ENCODE results near the gene IL1RAP. TPM values are rescaled to one million over a fixed set of nuclear protein-coding genes. Genes with fewer than 3 reads are reported as not detected.

The IL1RAP gene
- total and polyA plus RNA-seq, 12 donors: 2.1 to 11.9 (median 7.6) TPM

DNA sequence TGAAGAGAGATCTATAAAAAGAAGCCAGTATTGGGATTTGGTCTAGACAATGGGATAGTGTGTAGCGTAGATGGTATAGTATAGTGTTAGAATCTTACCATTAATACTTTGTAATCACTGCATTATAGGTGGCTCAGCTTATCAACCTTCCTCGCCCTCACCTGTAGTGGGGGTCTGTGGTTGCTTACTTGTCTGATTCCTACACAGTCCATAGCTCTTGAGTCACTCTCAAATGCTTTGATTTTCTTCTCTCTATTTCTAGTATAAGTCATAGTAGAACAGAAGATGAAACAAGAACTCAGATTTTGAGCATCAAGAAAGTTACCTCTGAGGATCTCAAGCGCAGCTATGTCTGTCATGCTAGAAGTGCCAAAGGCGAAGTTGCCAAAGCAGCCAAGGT, 115.2 kb downstream of the IL1RAP start:
- Histone ChIP-seq H3K27ac (no peak overlapping the region), H3K4me1 (no peaks in the 10 kb centered on the region), H3K9me3 (no peaks in the 10 kb centered on the region), H3K27me3 (no peaks in the 10 kb centered on the region), H3K36me3 (peaks cover 0 to 55% (median 6%) of the 10 kb centered on the region in 9 donors), H3K4me3 (no peak overlapping the region)
- ATAC-seq (no peak), DNase-seq (no peak)
- WGBS, 2 donors: 96 to 97% methylated on average over 4 of the region's 4 CpGs
- TF ChIP-seq, protein P1, sequence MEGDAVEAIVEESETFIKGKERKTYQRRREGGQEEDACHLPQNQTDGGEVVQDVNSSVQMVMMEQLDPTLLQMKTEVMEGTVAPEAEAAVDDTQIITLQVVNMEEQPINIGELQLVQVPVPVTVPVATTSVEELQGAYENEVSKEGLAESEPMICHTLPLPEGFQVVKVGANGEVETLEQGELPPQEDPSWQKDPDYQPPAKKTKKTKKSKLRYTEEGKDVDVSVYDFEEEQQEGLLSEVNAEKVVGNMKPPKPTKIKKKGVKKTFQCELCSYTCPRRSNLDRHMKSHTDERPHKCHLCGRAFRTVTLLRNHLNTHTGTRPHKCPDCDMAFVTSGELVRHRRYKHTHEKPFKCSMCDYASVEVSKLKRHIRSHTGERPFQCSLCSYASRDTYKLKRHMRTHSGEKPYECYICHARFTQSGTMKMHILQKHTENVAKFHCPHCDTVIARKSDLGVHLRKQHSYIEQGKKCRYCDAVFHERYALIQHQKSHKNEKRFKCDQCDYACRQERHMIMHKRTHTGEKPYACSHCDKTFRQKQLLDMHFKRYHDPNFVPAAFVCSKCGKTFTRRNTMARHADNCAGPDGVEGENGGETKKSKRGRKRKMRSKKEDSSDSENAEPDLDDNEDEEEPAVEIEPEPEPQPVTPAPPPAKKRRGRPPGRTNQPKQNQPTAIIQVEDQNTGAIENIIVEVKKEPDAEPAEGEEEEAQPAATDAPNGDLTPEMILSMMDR (IDR thresholded peaks at IDR 0.05): no peak
- intact Hi-C loops (cut with DNase I): no loop called here

DNA sequence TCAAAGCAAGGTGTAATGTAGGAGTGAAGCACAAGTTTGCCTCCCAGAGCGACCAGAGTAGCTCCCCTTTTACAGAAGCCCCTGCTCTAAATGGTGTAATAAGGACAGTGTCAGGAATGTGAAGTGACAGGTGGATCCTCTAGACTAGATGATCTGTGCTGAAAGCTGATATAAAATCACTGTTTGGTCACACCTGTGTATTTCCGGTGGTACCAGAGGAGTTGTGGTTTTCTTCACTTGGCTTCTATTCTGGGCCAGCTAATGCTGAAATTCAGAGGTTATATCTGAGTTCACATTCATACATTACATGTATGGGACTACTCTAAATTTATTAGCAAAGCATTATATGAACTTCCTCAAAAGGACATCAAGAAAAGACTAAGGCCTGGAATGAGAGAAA, 117.4 kb downstream of the IL1RAP start:
- no peak overlapping the region for H3K4me3 ChIP-seq
- TF ChIP-seq, protein P1 (IDR thresholded peaks at IDR 0.05): no peak
- intact Hi-C loops (cut with DNase I): no loop called here
- 90 to 91% methylated on average over 2 of the region's 2 CpGs for WGBS, 2 donors
- no peaks in the 10 kb centered on the region for H3K4me1 ChIP-seq
- peaks cover 0 to 48% (median 6%) of the 10 kb centered on the region in 9 donors for H3K36me3 ChIP-seq
- no peak overlapping the region for H3K27ac ChIP-seq
- no peaks in the 10 kb centered on the region for H3K27me3 ChIP-seq
- ATAC-seq: no peak
- no peaks in the 10 kb centered on the region for H3K9me3 ChIP-seq
- no peak for DNase-seq

DNA sequence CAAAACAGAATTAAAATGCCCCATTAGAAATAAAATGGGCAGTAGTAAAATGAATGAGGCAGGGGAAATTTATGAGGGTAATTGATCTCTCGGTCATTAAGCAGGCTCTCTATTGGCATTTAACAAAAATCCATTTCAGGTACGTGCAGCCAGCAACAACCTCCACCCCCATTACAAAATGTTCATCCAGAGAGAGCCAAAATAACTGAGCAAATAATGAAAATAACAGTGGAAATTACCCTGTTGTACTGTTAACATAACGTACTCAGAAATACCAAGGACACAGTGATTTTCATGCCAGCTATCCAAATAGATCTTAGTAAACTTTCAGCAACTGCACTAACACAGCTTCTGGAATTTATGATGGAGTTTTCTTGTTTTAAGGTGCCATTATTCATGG, 127.7 kb downstream of the IL1RAP start:
- ATAC-seq (no peak), DNase-seq (no peak)
- Histone ChIP-seq H3K4me3 (no peak overlapping the region), H3K36me3 (peaks cover 0 to 21% (median 0%) of the 10 kb centered on the region in 9 donors), H3K27ac (no peak overlapping the region), H3K4me1 (no peaks in the 10 kb centered on the region), H3K27me3 (no peaks in the 10 kb centered on the region), H3K9me3 (no peaks in the 10 kb centered on the region)
- WGBS, 2 donors: 92 to 93% methylated on average over 3 of the region's 3 CpGs
- intact Hi-C loops (cut with DNase I): no loop called here
- TF ChIP-seq, protein P1 (IDR thresholded peaks at IDR 0.05): no peak

DNA sequence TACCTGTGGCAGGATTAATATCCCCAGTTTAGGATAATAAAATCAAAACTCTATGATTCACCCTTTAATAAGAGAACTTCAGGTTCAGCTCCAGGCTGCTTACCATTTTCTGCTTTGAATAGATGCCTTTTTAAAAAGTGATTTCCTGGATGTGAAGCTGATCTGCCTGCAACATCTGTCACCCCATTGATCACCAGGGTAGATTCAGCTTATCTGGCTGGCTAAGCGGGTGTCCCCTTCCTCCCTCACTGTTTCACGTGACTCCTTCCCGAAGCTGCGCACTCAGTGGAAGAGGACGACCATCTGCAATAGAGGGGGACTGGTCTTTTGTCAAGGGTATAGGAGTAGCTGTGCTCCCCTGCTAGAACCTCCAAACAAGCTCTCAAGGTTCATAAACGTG, 128.1 kb downstream of the IL1RAP start:
- intact Hi-C loops (cut with DNase I): no loop called here
- no peak overlapping the region for H3K27ac ChIP-seq
- no peaks in the 10 kb centered on the region for H3K9me3 ChIP-seq
- H3K27me3 ChIP-seq: no peaks in the 10 kb centered on the region
- DNase-seq (no peak), ATAC-seq (no peak)
- H3K36me3 ChIP-seq: peaks cover 0 to 25% (median 0%) of the 10 kb centered on the region in 9 donors
- 88 to 92% methylated on average over 6 of the region's 6 CpGs for WGBS, 2 donors
- H3K4me1 ChIP-seq: no peaks in the 10 kb centered on the region
- TF ChIP-seq, protein P1 (IDR thresholded peaks at IDR 0.05): no peak
- H3K4me3 ChIP-seq: no peak overlapping the region

All from heart right ventricle (tissue), 16 donors.